Upper lobe of right lung (tissue), 1 donor: ENCODE results near the gene ADD1. TPM values are rescaled to one million over a fixed set of nuclear protein-coding genes. Genes with fewer than 3 reads are reported as not detected.

ENCODE experiments used
- ATAC-seq: fragments of 200-7000 bp; cut with Tn5 transposase; one replicate; pipeline ENCODE4 v1.9.1; 2020; ENCODE audit warnings: mild to moderate bottlenecking, moderate library complexity
- DNase-seq: peaks from one replicate; pipeline ENCODE4 v3.0.0-alpha.2; 2020
- H3K27ac ChIP-seq: fragments of 200-600 bp; one replicate; pipeline ENCODE4 v1.8.0; 2022
- H3K27me3 ChIP-seq: fragments of 200-600 bp; one replicate; pipeline ENCODE4 v1.8.0; 2022; ENCODE audit warnings: mild to moderate bottlenecking
- H3K36me3 ChIP-seq: fragments of 200-600 bp; one replicate; pipeline ENCODE4 v1.8.0; 2022
- H3K4me1 ChIP-seq: fragments of 200-600 bp; one replicate; pipeline ENCODE4 v1.8.0; 2022
- H3K4me3 ChIP-seq: fragments of 200-600 bp; one replicate; pipeline ENCODE4 v1.8.0; 2022; ENCODE audit warnings: mild to moderate bottlenecking
- H3K9me3 ChIP-seq: fragments of 200-600 bp; one replicate; pipeline ENCODE4 v1.8.0; 2022
- CTCF ChIP-seq: fragments of 200-600 bp; IDR thresholded peaks from one replicate; pipeline ENCODE4 v1.8.0; 2022; ENCODE audit warnings: antibody characterized with exemption
- intact Hi-C: fragments of 100-400 bp; cut with DNase I; formaldehyde crosslinking; loops from one replicate; pipeline ENCODE4 v1.11.0; 2022
- total RNA-seq: library from RNA; stranded (reverse); fragmentation: NEBNext Ultra II Directional; extraction: Animal tissue kit (Norgen Biotek cat#: 25700); gene quantifications from one replicate; pipeline ENCODE4 v1.2.1, GENCODE V29; 2021
- donor health status: DM: no; HTN: yes; CAD: no; lungs with severe emphysema.

ADD1 gene
- total RNA-seq, 1 donor from 2014 or later = 286 TPM

GRCh38 chr4:2827874-2828751 lies 15.5 kb upstream of the ADD1 start:
- H3K27ac ChIP-seq = no peak overlapping the region
- H3K27me3 ChIP-seq = no peaks in the 10 kb centered on the region
- H3K9me3 ChIP-seq = no peaks in the 10 kb centered on the region
- no peak overlapping the region for H3K4me3 ChIP-seq
- ATAC-seq (no peak), DNase-seq (peak; percentile 52)
- intact Hi-C loops = no loop called here
- peaks cover 86% of the 10 kb centered on the region for H3K36me3 ChIP-seq
- no peaks in the 10 kb centered on the region for H3K4me1 ChIP-seq
- TF ChIP-seq CTCF = no peak

GRCh38 chr4:2828758-2829181 lies 14.9 kb upstream of the ADD1 start:
- TF ChIP-seq CTCF = no peak
- no peak overlapping the region for H3K4me3 ChIP-seq
- intact Hi-C loops = no loop called here
- no peaks in the 10 kb centered on the region for H3K9me3 ChIP-seq
- DNase-seq (no peak), ATAC-seq (no peak)
- H3K27ac ChIP-seq = no peak overlapping the region
- peaks cover 86% of the 10 kb centered on the region for H3K36me3 ChIP-seq
- no peaks in the 10 kb centered on the region for H3K4me1 ChIP-seq
- H3K27me3 ChIP-seq = no peaks in the 10 kb centered on the region

- DNase-seq = peak; percentile 62
- H3K36me3 ChIP-seq = peaks cover 86% of the 10 kb centered on the region
- intact Hi-C loops = no loop called here
- H3K4me1 ChIP-seq = no peaks in the 10 kb centered on the region
- no peak for TF ChIP-seq CTCF
- no peak overlapping the region for H3K27ac ChIP-seq
- no peaks in the 10 kb centered on the region for H3K27me3 ChIP-seq
- no peaks in the 10 kb centered on the region for H3K9me3 ChIP-seq
- no peak overlapping the region for H3K4me3 ChIP-seq
- ATAC-seq = no peak
Measured at GRCh38 chr4:2829321-2829932, 14.2 kb upstream of the ADD1 start.

GRCh38 chr4:2829933-2830451 lies 13.7 kb upstream of the ADD1 start:
- DNase-seq = no peak
- no peak overlapping the region for H3K27ac ChIP-seq
- TF ChIP-seq CTCF = no peak
- H3K4me3 ChIP-seq = no peak overlapping the region
- no peaks in the 10 kb centered on the region for H3K4me1 ChIP-seq
- no peak for ATAC-seq
- H3K9me3 ChIP-seq = no peaks in the 10 kb centered on the region
- intact Hi-C loops = no loop called here
- peaks cover 81% of the 10 kb centered on the region for H3K36me3 ChIP-seq
- no peaks in the 10 kb centered on the region for H3K27me3 ChIP-seq

GRCh38 chr4:2830632-2831610 lies 12.7 kb upstream of the ADD1 start:
- no peaks in the 10 kb centered on the region for H3K27me3 ChIP-seq
- intact Hi-C loops = no loop called here
- no peak overlapping the region for H3K27ac ChIP-seq
- no peak overlapping the region for H3K4me3 ChIP-seq
- no peak for TF ChIP-seq CTCF
- peaks cover 8% of the 10 kb centered on the region for H3K4me1 ChIP-seq
- DNase-seq (no peak), ATAC-seq (no peak)
- H3K36me3 ChIP-seq = peaks cover 73% of the 10 kb centered on the region
- no peaks in the 10 kb centered on the region for H3K9me3 ChIP-seq
